Upper lobe of left lung (tissue), 6 donors: Measurements from ENCODE around the gene FBN2. TPM values are rescaled to one million over a fixed set of nuclear protein-coding genes. Genes with fewer than 3 reads are reported as not detected.
A peak's percentile ranks its signal among the peaks of the same experiment; 100 is the strongest.

Experiments used
- ATAC-seq, 2 donors: fragments of 200-7000 bp; cut with Tn5 transposase; one replicate each; pipeline ENCODE4 v1.9.1; 2022; ENCODE audit warnings: mild to moderate bottlenecking in 2 of 2, moderate library complexity in 2 of 2; ENCODE audit not compliant: low FRiP score in 2 of 2
- DNase-seq, 2 donors: peaks; one replicate each; pipeline ENCODE4 v3.0.0-alpha.2; 2019 to 2020
- H3K27ac ChIP-seq, 4 donors: fragments of 200-600 bp; sonication (generic); one replicate each; pipeline ENCODE4 v1.5.1; 2016 to 2019
- H3K27me3 ChIP-seq, 4 donors: fragments of 200-600 bp; sonication (generic); one replicate each; pipeline ENCODE4 v1.5.1; 2017 to 2019
- H3K36me3 ChIP-seq, 4 donors: fragments of 200-600 bp; sonication (generic); one replicate each; pipeline ENCODE4 v1.5.1; 2016 to 2019
- H3K4me1 ChIP-seq, 4 donors: fragments of 200-600 bp; sonication (generic); one replicate each; pipeline ENCODE4 v1.5.1; 2018 to 2019
- H3K4me3 ChIP-seq, 4 donors: fragments of 200-600 bp; sonication (generic); one replicate each; pipeline ENCODE4 v1.5.1; 2017 to 2019; ENCODE audit warnings: mild to moderate bottlenecking in 2 of 4, moderate library complexity in 1 of 4
- H3K9me3 ChIP-seq, 4 donors: fragments of 200-600 bp; sonication (generic); one replicate each; pipeline ENCODE4 v1.5.1; 2018 to 2019
- EP300 ChIP-seq, 4 donors: sonication (generic); formaldehyde crosslinking; IDR thresholded peaks; one replicate each; pipeline ENCODE4 v1.5.1; 2017; ENCODE audit warnings: antibody characterized with exemption in 4 of 4, control low read depth in 2 of 4
- POLR2A ChIP-seq, 4 donors: fragments of 450-650 bp; IDR thresholded peaks; one replicate each; pipeline ENCODE4 v1.5.1; 2016 to 2017; ENCODE audit warnings: antibody characterized with exemption in 4 of 4, mild to moderate bottlenecking in 2 of 4
- POLR2AphosphoS5 ChIP-seq, 2 donors: sonication (generic); formaldehyde crosslinking; IDR thresholded peaks; one replicate each; pipeline ENCODE4 v1.5.1; 2017; ENCODE audit warnings: antibody characterized with exemption in 2 of 2
- WGBS, 2 donors: methylation state at CpG; one replicate each; pipeline ENCODE4 v1.1.5; 2017 to 2018; 5-methylcytosine and 5-hydroxymethylcytosine counted together
- total RNA-seq, 6 donors: library from RNA; depleted of rRNA in 4 of 6; stranded (reverse); fragments of >200 nt in 4 of 6; gene quantifications; one replicate each; pipeline versions ENCODE4 v1.1.0 to v1.2.1, GENCODE V29; 2016 to 2021
- TF ChIP-seq, protein P1 (sequence below), 6 experiments: fragments of 450-650 bp in 4 of 6; fragments of 200-600 bp in 2 of 6; sonication (generic) in 2 of 6; IDR thresholded peaks; one replicate each; pipeline ENCODE4 v1.5.1; 2016 to 2019; ENCODE audit warnings: antibody characterized with exemption in 6 of 6
- donor health status: DM: no; HTN: no; CAD: no; lungs with moderate emphysema.
- donor health status: DM: no; HTN: yes; CAD: no; lungs with severe emphysema.

Gene FBN2
- total RNA-seq, 6 donors from 2014 or later, result under 0.01 to 1.7 (median 0.39) TPM

DNA sequence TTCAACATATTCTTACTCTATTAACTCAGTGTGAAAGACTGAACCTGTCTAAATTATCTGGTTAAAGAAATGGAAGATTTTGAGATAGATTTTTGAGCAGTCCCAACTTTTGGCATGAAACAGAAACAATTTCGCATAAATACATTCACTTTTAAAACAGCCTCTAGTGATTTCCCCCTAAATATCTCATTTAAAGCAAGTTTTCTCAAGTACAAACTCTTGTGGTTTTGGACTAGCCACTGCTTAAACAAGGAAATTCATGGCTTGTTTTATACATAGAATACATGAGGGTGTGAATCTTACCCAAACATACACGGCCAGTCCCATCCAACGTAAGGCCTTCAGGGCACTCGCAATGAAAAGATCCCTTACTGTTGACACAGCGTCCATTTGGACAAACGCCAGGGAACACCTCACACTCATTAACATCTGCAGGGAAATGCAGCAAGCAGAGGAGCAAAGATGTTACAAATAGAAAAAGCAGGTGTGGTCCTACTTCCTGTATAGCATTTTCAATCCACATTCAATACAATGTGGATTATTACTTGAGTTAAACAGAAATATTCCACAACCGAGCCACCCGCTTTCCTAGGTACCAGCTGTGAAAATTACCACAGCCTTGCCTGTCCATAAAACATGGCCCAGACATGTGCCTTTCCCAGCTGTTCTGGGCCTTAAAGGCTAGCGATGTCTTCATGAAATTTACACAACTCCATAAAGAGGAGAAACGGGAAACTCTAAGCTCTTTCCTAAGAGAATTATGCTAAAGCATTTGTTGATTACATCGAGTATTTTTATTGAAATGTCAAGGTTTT lies 188.8 kb downstream of the FBN2 start:
- Histone ChIP-seq H3K36me3 (no peaks in the 10 kb centered on the region), H3K4me3 (no peak overlapping the region), H3K4me1 (no peaks in the 10 kb centered on the region), H3K9me3 (no peaks in the 10 kb centered on the region), H3K27ac (no peak overlapping the region), H3K27me3 (no peaks in the 10 kb centered on the region)
- no peak for DNase-seq
- ATAC-seq, result no peak
- TF ChIP-seq POLR2AphosphoS5 (IDR thresholded peaks at IDR 0.05) (no peak), POLR2A (IDR thresholded peaks at IDR 0.05) (no peak), EP300 (IDR thresholded peaks at IDR 0.05) (no peak)
- TF ChIP-seq, protein P1, sequence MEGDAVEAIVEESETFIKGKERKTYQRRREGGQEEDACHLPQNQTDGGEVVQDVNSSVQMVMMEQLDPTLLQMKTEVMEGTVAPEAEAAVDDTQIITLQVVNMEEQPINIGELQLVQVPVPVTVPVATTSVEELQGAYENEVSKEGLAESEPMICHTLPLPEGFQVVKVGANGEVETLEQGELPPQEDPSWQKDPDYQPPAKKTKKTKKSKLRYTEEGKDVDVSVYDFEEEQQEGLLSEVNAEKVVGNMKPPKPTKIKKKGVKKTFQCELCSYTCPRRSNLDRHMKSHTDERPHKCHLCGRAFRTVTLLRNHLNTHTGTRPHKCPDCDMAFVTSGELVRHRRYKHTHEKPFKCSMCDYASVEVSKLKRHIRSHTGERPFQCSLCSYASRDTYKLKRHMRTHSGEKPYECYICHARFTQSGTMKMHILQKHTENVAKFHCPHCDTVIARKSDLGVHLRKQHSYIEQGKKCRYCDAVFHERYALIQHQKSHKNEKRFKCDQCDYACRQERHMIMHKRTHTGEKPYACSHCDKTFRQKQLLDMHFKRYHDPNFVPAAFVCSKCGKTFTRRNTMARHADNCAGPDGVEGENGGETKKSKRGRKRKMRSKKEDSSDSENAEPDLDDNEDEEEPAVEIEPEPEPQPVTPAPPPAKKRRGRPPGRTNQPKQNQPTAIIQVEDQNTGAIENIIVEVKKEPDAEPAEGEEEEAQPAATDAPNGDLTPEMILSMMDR (IDR thresholded peaks at IDR 0.05), result no peak
- WGBS, 2 donors, result 66 to 77% methylated on average over 11 of the region's 11 CpGs

DNA sequence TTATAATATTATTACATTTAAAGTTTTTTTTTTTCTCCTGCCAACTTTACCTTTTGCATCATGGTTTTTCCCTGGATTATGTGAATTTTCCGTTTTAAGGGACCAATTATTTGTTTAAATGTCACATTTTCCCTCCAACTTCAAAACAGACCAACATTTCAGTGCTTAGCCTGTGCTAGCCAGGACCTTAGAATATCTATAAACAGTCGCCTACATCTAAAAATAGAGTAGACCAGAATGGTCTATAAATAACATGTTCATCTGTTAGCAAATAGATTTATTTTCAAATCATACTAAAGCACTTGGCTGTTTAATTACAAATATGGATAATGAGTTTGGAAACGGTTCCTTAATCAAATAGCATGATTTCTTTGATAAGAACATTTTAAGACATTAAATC lies 192.0 kb downstream of the FBN2 start:
- 50 to 63% methylated on average over 3 of the region's 3 CpGs for WGBS, 2 donors
- ATAC-seq (no peak), DNase-seq (no peak)
- Histone ChIP-seq H3K27ac (no peak overlapping the region), H3K27me3 (no peaks in the 10 kb centered on the region), H3K4me3 (no peak overlapping the region), H3K36me3 (no peaks in the 10 kb centered on the region), H3K9me3 (no peaks in the 10 kb centered on the region), H3K4me1 (no peaks in the 10 kb centered on the region)
- TF ChIP-seq POLR2AphosphoS5 (IDR thresholded peaks at IDR 0.05) (no peak), EP300 (IDR thresholded peaks at IDR 0.05) (no peak), POLR2A (IDR thresholded peaks at IDR 0.05) (no peak)
- TF ChIP-seq, protein P1 (IDR thresholded peaks at IDR 0.05), result no peak

DNA sequence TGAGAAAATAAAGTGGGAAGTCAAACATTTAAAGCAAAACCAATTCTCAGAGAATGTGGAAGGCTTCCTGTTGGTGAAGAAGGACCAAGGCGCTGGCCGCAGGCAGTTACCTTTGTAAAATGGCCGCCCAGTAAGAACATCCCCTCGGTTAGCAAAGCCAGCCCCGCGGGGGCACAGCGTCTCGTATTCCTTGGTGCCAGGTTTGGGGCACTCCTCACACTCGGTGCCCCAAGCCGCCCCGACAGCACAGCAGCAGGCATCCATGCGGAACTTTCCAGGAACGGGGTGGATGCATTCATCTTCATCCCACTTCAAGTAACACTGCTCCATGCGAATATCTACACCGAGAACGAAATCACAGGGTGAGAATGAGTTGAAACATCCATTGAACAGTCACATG lies 192.8 kb downstream of the FBN2 start:
- peak in 1 of 2 donors; percentile 59 for DNase-seq
- H3K4me1 ChIP-seq, result peaks cover 0 to 4% (median 0%) of the 10 kb centered on the region in 4 donors
- no peak overlapping the region for H3K27ac ChIP-seq
- no peaks in the 10 kb centered on the region for H3K27me3 ChIP-seq
- no peaks in the 10 kb centered on the region for H3K36me3 ChIP-seq
- WGBS, 2 donors, result 86 to 94% methylated on average over 15 to 16 of the region's 16 CpGs
- TF ChIP-seq EP300 (IDR thresholded peaks at IDR 0.05), result no peak
- TF ChIP-seq, protein P1 (IDR thresholded peaks at IDR 0.05), result no peak
- TF ChIP-seq POLR2A (IDR thresholded peaks at IDR 0.05), result no peak
- TF ChIP-seq POLR2AphosphoS5 (IDR thresholded peaks at IDR 0.05), result no peak
- H3K4me3 ChIP-seq, result no peak overlapping the region
- no peak for ATAC-seq
- no peaks in the 10 kb centered on the region for H3K9me3 ChIP-seq

DNA sequence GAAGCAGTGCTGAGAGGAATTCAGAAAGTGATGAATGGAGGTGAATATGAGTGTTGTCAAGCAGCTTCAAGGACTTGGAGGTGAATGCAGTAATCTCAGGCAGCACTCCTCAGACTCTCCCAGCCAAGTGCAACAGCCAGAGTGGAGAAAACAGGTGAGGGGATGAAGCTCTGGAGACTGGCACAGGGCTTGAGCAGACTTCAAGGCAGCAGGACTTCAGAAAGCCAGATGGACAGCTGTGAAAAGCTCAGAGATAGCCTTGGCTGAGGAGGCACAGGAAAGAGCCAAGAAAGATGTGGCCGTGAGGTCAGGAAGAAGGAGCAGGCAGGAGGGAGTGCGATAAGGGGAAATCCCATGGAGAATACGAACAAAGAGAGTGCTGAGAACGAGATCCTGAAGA lies 194.9 kb downstream of the FBN2 start:
- TF ChIP-seq EP300 (IDR thresholded peaks at IDR 0.05), result no peak
- no peak for TF ChIP-seq POLR2AphosphoS5 (IDR thresholded peaks at IDR 0.05)
- TF ChIP-seq, protein P1 (IDR thresholded peaks at IDR 0.05), result no peak
- Histone ChIP-seq H3K4me1 (peaks cover 0 to 4% (median 0%) of the 10 kb centered on the region in 4 donors), H3K27ac (no peak overlapping the region), H3K4me3 (no peak overlapping the region), H3K27me3 (no peaks in the 10 kb centered on the region), H3K36me3 (no peaks in the 10 kb centered on the region), H3K9me3 (no peaks in the 10 kb centered on the region)
- ATAC-seq (no peak), DNase-seq (no peak)
- WGBS, 2 donors, result 65 to 67% methylated on average over 4 of the region's 4 CpGs

DNA sequence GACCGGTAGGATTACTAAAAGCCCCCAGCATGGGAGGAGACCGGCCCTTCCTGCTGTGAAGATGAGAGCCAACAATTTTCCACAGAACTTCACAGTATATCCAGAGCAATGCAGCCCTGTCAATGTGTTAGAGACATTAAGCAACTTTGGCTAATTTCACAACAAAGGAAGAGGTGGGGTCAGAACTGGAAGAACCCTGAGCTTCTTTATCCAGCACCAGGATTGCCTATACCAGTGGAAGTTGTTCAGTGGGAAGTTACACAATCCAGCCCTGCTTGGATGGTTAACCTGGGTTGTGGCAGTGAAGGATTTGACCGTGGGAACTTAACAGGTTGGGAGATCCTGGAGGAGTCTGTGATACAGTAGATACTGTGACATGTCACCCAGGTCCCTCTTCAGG lies 197.0 kb downstream of the FBN2 start:
- peaks cover 0 to 4% (median 0%) of the 10 kb centered on the region in 4 donors for H3K4me1 ChIP-seq
- no peaks in the 10 kb centered on the region for H3K36me3 ChIP-seq
- no peaks in the 10 kb centered on the region for H3K27me3 ChIP-seq
- TF ChIP-seq, protein P1 (IDR thresholded peaks at IDR 0.05), result no peak
- no peak for TF ChIP-seq POLR2AphosphoS5 (IDR thresholded peaks at IDR 0.05)
- no peak for TF ChIP-seq POLR2A (IDR thresholded peaks at IDR 0.05)
- TF ChIP-seq EP300 (IDR thresholded peaks at IDR 0.05), result no peak
- no peak overlapping the region for H3K4me3 ChIP-seq
- no peak for DNase-seq
- H3K9me3 ChIP-seq, result no peaks in the 10 kb centered on the region
- H3K27ac ChIP-seq, result no peak overlapping the region
- ATAC-seq, result peak; percentile 47 to 63
- WGBS, 2 donors, result 54 to 76% methylated on average over 3 of the region's 3 CpGs
